Measurements from ENCODE around the gene KLHL34.

KLHL34 gene, protein sequence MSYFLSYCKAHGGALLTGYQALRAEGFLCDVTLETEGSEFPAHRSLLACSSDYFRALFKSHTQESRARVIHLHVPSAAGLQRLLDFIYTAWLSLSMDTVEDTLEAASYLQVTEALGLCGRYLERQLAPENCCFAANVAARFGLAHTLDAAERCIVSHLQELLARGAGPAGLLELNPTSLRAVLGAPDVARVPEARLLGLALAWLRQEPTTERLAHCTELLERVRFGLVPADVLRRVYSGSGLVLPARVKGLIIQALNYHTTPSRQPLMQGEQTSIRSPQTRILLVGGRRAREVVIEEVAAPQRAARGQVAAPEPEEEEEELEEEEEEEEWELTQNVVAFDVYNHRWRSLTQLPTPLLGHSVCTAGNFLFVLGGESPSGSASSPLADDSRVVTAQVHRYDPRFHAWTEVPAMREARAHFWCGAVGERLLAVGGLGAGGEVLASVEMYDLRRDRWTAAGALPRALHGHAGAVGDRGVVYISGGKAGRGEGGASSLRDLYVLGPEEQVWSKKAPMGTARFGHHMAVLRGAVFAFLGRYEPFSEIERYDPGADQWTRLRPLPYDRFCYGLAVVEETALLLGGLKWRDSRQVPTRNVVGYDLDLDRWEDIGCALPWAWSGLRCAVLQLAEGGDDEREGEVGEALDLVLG

DNA sequence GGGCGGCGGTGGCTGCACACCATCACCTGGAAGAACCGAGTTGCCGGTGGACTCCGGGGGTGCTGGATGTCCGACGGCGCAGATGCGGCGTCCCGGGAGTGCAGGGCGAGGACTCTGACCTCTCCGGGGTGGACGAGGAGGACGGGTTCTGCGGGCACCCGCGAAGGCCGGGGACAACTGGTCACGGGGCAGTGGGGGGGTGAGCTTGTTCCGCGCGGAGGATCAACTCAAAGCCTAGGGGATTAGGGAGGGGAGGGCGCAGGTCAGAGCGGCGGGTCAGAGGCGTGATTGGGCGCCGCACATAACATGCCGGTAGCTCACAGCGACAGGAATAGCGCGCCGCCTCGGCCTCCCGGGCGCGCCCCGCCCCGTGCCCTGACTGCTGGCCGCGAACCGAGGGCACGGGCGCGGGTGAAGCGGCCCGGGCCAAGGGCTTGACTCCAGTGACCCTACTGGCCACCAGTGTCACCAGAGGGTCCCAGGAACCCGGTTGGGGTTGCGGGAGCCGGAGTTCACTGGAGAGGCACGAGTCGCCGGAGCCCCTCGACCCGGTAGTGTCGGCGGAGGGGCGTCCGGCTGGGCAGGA, at the start of gene KLHL34:
Gene KLHL34, minus strand, starts transcription at position 179 of the 586 bp plus-strand sequence. CDS start 542 bp downstream, outside the sequence.
- DNase-seq (ENCODE audit: low spot score), result no peak

DNA sequence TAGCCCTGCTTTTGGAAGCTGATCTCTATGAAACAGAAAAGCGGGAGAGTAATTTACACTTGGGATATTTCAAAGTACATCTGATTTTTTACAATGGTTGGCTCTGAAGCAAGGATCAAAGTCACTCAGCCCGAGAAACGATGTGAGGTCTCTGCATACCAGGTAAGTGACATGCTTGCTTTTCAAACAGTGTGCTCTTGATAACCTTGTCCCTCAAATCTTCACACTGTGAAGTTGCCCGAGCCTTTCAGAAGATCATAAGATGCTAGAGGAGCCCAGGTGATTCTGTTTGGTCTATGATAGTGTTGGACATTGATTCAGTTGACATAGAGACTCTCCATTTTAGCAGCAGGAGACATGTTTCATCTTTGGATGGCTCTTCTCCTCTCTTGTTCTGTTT, 47.1 kb upstream of the KLHL34 start:
- DNase-seq (ENCODE audit: low spot score), result no peak

DNA sequence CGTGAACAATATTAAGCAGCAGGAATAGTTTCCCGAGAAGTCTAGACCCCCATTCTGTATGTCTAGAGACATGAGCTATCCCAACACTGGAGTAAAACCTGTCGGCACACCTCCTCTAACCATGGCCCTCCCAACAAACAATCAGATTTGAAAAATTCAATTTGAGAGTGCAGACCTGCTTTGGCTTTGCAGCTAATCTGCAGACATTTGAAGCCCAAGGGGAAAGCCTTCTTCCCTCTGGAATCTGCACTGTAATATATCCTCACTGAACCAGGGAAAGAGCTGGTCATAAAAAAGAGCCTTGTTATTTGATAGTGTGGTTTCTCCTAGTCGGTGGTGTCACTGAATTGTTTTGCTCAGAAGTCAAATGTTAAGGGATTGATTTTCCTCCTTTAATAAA, 44.6 kb upstream of the KLHL34 start:
- no peak for DNase-seq (ENCODE audit: low spot score)

DNA sequence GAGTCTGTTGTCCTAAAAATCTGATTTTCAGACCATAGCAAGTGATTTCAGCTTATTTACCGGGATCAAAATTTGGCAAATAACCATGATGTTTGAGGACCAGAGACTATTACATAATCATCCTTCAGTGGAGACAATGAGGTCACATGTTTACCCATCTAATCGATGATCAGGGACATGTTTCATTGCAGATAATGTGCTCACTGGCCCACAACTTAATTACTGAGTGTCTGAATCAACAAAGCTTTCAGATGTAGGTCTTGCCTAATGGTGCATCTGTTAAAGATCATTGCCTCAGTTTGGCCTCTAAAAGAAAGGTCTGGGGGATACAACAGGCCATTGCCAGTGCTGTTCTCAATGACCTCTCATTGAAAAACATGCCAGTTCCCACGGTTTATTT, 42.8 kb upstream of the KLHL34 start:
- DNase-seq (ENCODE audit: low spot score), result no peak

DNA sequence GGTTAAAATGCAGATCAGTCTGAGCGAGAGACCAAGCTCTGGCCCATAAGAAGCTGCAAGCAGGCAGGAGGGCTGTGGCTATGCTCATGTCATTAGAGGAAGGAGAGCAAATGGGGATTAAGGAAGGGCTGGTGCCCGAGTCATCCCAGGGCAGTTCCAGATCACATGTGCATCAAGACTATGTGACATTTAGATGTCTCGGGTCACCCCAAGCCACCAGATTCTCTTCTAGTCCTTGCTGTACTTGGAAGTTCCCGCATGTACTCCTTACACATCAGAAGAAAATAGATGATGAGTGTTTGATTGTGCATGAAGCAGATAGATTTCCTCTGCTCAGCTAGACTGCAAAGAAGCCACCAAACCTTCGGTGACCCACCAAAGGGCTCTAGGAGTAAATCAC, 42.1 kb upstream of the KLHL34 start:
- DNase-seq (ENCODE audit: low spot score), result no peak

DNA sequence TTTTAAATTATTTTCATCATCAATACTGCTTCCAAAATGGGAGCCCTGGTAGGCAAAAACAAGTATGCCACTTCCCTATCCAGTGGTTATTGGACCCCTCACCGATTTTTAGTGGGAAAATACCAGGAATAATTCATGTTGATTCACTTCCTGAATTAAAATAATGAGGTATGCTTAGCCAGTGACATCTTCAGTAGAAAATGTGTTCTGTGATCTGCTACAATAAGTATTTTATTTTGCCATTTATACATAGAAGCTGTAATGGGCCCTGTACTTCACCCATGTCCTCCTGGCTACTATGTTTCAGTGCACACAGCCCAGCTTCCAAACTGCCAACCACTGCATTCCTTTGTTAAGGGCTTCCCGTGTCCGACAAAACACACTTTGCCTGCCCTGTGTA, 41.0 kb upstream of the KLHL34 start:
- DNase-seq (ENCODE audit: low spot score), result no peak

DNA sequence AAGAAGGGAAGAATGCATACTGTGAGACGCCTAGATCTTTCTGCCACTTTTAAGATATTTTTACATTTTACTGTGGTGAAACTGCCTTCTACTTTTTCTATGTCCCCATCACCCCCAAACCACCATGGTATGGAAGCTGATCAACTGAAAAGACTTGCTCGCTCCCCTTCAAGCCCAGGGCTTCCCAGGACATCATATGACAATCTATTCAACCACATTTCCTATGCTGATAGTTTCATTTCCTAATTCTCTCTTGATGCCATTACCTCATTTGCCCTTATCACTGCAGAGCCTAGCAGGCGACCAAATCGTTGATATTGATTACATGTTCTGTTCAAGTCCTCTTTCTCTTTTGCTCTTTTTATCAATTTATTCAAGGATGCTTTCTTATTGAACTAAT, 40.1 kb upstream of the KLHL34 start:
- DNase-seq (ENCODE audit: low spot score), result no peak

DNA sequence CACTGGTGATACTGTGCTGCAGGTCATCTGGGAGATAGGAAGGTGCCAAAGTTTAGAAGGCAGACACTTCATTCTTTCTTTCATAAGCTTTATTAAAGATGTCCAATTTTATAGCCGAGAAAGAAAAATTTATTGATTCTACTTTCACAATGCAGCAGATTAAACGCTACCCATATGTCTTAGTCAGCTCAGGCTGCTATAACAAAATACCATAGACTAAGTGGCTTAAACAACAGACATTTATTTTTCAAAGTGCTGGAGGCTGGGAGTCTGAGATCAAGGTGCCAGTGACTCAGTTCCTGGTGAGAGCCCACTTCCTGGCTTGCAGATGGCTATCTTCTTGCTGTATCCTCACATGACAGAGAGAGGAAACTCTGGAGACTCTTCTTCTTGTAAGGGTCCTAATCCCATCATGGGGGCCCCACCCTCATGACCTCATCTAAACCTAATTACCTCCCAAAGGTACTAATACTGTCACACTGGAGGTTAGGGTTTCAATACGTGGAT, 33.4 kb upstream of the KLHL34 start:
- DNase-seq (ENCODE audit: low spot score), result no peak

DNA sequence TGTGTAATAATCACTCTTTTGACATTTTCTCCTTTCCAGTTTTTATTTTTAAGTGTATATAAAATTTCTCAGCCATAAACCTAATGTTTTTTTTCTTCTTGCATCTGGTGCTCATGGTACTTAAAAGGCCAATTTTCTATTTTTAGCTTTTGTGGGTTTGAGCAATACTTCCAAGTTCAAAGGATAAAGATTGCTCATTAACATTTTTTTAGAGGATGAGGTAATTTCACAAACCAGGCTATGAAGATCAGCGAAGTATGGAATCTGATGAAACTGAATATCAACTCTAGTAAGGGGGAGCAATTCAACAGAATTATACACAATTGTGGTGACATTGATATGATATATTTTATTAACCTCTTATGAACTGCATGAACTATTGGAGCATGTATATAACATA, 25.8 kb upstream of the KLHL34 start:
- peak; percentile 10 for DNase-seq (ENCODE audit: low spot score)

DNA sequence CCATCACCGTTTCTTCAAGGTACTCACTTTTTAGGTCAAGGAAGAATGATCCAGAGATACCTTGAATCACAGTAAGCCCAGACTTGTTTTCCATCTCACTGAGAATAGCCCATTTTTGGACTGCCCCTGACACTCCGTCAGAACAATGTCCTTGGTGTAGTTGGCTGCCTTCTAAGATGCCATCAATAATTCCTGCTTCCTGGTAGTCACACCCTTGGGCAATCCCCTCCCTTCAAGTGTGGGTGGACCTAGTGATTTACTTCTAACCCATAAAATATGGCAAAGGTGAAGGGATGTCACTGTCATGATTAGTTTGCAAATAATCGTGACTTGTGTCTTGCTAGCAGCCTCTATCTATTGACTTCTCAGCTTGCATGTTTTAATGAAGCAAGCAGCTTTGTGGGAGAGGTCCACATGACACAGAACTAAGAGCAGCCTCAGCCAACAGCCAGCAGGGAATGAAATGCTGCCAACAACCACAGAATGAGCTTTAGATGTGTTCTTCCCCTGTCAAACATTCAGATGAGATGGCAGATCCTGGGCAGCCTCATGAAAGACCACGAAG, 20.0 kb upstream of the KLHL34 start:
- no peak for DNase-seq (ENCODE audit: low spot score)

DNA sequence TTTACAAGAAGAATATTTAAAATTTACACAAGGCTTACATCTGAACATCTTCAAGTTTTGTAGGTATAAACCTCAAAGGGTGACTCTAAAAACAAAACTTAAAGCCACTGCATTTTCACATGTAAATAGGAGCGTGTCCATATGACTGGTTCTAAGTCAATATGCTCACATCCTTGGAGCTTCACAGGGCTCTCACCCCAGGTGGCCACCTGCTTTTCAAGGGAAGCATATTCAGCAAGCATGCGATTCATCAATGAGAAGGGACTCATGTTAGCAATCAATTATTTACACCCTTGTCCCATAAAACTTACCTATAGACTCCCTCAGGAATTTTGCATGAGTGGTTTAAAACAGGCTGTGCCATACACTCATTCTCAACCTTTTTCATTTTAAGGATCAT, 17.8 kb upstream of the KLHL34 start:
- no peak for DNase-seq (ENCODE audit: low spot score)

DNA sequence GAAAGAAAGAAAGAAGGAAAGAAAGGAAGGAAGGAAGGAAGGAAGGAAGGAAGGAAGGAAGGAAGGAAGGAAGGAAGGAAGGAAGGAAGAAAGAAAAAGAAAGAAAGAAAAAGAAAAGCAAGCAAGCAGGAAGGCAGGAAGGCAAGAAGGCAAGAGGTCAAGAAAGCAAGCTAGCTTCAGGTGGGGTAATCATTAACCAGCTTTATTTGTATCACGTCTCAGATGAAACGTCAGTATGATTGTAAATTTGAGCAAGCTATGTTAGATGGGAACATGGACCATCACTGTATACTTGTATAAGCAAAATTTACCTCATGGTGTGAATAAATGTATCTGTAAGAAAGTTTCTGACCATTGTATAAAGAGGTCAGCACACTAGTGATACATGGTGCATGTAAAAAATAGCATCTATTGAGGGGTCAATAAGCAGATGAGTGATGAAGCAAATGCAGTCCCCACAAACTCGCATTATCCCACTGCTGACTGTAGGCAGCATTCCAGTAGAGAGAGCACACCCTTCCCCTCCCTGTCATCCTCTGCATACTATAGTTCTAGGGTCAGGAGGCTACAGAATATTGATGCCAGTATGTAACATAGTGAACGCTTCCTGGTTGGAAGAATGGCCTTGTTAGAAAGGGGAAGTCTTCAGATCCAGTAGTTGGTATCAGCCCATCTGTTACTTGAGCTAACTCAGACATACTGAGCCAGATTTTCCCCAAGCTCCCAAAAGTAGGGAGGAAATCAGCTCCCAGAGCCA, 16.5 kb upstream of the KLHL34 start:
- no peak for DNase-seq (ENCODE audit: low spot score)

DNA sequence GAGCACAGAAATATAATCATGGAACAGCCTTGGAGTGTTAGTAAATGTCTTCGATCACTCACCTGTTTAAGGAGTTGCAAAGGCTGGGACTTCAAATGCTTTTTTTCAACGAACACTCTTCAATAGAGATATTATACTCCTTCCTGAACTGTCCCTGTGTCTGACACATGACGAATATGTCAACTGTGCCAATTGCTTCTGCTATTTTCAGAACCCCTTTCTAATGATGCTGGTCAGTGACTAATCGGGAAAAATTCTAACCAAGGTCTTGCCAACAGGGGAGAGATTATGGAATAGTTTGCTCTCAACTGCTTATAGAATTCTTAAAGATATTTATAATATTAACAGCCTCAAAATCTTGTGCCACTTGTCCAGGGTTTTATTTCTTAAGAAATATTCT, 8.5 kb upstream of the KLHL34 start:
- DNase-seq (ENCODE audit: low spot score), result no peak

DNA sequence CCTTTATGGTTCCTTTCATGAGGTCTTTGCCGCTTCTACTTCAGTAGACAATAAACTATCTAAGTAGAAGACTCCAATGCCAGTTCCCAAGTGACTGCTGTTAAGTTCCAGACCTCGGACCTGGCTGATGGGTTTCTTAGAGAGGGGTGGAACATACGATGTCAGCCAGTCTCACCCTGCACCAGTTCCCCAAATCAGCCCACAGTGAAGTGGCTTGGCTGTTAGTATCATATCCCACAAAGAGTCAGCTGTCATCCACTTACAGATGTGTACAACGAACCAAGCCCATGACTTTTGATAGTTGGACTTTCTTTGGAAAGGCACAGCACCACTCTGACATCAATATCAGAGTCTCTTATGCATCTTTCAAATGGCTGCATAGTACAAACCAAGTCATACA, 8.1 kb upstream of the KLHL34 start:
- no peak for DNase-seq (ENCODE audit: low spot score)

DNA sequence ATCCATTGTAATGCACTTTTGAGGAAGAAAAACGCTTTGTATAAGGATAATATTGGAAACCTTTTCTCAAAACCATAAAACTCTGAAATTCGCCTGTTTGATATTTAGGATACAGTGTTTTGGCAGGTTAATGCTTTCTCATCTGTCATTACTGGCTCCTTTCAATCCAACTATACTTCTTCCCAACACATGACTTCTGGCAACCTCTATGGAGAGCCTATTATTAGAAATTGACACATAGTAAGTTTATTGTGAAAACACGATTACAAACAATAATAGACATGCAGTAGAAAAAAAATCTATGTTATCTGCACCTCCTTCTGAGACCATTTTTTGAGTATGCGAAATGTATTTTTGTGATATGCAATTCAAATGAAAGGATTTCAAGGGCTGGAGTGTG, 4.6 kb upstream of the KLHL34 start:
- no peak for DNase-seq (ENCODE audit: low spot score)

DNA sequence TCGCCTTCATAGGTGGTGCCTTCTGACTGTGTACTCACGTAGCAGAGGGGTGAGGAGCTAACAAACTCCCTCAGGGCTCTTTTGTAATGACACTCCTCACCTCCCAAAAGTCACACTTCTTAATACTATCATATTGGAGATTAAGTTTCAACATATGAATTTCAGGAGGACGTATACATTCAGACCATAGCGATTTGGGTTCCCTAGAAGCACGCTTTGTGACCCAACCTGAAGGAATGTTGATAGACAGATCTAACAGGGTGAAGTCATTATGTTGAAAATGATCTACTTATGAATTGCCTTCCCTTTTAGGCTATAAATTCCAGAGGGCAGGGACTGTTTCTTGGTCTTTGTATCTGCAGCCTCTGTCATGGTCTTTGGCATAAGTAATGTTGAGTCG, 3.2 kb upstream of the KLHL34 start:
- no peak for DNase-seq (ENCODE audit: low spot score)

DNA sequence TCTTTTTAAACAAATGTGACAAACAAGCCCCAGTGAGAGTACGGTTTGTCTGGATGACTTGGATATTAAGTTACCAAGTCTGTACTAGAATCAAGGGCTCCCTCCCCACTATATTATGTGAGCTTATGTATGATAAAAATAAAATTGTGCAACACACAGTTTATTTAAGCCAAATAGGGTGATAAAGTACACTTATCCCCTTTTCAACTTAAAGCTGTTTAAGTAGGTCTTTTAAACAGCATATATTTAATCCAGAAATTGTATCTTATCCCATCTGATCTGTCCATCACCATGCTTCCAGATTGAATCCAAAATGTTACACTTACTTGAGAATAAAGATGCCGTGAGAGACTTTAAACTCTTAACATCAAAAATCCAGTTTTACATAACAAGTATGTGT, 2.0 kb upstream of the KLHL34 start:
- no peak for DNase-seq (ENCODE audit: low spot score)

DNA sequence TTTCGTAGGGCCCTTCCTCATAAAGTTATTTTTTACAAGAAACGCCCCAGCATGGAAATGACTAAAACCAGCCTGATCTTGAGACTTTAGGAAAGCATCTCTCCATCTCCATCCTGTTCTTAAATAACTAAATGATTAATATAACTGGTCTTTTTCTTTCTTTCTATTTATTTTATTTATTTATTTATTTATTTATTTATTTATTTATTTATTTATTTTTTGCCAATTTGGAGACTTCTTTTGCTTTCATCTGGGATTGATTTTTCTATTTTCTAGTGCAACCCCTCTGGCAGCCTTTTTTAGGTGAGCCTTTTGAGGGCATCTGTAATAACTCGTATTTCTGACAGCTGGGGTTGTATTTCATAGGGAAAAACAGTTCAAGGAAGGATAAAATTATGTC, 1.2 kb upstream of the KLHL34 start:
- no peak for DNase-seq (ENCODE audit: low spot score)

DNA sequence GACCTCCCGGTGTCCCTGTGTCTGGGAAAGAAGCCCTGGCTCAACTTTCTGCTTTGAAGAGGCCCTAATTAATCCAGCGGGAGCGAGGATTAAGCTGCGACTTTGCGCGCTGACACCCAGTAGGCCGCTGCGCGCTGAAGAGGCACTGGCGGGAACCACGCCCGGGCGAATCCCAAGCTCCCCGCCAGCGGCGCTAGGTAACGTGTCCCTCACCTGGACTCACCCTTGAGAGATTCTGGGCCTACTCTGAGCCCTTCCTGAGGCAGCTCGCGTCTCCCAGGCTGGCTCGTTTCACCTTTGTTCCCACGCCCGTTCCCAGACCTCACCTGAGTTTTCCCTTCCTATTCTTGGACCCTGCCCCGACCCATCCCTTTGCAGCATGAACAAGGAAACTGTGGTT, 616 bp upstream of the KLHL34 start:
- DNase-seq (ENCODE audit: low spot score), result no peak

DNA sequence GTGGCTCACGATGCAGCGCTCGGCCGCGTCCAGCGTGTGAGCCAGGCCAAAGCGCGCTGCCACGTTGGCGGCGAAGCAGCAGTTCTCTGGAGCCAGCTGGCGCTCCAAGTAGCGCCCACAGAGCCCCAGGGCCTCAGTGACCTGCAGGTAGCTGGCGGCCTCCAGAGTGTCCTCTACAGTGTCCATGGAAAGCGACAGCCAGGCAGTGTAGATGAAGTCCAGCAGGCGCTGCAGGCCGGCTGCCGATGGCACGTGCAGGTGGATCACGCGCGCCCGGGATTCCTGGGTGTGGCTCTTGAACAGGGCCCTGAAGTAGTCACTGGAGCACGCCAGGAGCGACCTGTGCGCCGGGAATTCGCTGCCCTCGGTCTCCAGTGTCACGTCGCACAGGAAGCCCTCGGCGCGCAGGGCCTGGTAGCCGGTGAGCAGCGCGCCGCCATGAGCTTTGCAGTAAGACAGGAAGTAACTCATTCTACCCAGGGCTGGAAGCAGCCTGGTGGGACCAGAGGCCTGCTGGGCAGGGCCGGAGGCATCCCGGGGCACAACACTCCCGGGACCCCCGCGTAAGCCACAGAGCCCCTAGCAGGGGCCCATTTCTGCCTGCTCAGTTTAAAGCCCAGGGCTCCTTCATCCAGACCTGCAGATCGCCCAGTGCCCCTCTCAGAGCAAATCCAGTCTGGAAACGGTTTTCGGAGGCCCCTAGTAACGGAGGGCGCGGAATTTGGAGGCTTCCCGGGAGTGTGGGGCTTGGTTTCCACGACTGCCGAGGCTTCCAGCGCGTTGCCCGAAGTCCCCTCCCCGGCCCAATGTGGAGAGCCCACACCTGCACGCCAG, 595 bp downstream of the KLHL34 start:
- DNase-seq (ENCODE audit: low spot score), result no peak

DNA sequence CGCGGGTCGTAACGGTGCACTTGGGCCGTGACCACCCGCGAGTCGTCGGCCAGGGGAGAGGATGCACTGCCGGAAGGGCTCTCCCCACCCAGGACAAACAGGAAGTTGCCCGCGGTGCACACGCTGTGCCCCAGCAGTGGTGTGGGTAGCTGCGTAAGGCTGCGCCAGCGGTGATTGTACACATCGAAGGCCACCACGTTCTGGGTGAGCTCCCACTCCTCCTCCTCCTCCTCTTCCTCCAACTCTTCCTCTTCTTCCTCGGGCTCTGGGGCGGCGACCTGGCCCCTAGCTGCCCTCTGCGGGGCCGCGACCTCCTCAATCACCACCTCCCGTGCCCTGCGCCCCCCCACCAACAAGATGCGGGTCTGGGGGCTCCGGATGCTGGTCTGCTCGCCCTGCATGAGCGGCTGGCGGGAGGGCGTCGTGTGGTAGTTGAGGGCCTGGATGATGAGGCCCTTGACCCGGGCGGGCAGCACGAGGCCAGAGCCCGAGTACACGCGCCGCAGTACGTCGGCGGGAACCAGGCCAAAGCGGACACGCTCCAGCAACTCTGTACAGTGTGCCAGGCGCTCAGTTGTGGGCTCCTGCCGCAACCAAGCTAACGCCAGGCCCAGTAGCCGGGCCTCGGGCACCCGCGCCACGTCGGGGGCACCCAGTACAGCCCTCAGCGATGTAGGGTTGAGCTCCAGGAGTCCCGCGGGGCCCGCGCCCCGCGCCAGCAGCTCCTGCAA, 1.4 kb downstream of the KLHL34 start:
- DNase-seq (ENCODE audit: low spot score), result no peak
